Measurements from ENCODE around the gene SMARCD1.

SMARCD1 gene

GRCh38 chr12:50104417-50105366 is 19.6 kb downstream of the SMARCD1 start:
- no peak for DNase-seq (ENCODE audit: low spot score)

GRCh38 chr12:50105913-50106450 is 20.8 kb downstream of the SMARCD1 start:
- DNase-seq (ENCODE audit: low spot score) = no peak

- no peak for DNase-seq (ENCODE audit: low spot score)
Measured at GRCh38 chr12:50106907-50107306, 21.8 kb downstream of the SMARCD1 start.

- DNase-seq (ENCODE audit: low spot score) = no peak
Measured at GRCh38 chr12:50107416-50108268, 22.5 kb downstream of the SMARCD1 start.

- no peak for DNase-seq (ENCODE audit: low spot score)
Measured at GRCh38 chr12:50109319-50109718, 24.2 kb downstream of the SMARCD1 start.

GRCh38 chr12:50110127-50110761 is 25.1 kb downstream of the SMARCD1 start:
- no peak for DNase-seq (ENCODE audit: low spot score)

GRCh38 chr12:50110762-50111351 is 25.7 kb downstream of the SMARCD1 start:
- DNase-seq (ENCODE audit: low spot score) = no peak

- no peak for DNase-seq (ENCODE audit: low spot score)
Measured at GRCh38 chr12:50111395-50111692, 26.2 kb downstream of the SMARCD1 start.

- peak; percentile 100 for DNase-seq (ENCODE audit: low spot score)
Measured at GRCh38 chr12:50111693-50112455, 26.7 kb downstream of the SMARCD1 start, which contains the start of gene COX14. TSS of gene COX14 (plus strand) at chr12:50112236. CDS start at chr12:50120044, 7,808 bp downstream.

- no peak for DNase-seq (ENCODE audit: low spot score)
Measured at GRCh38 chr12:50112456-50113218, 27.5 kb downstream of the SMARCD1 start.

- no peak for DNase-seq (ENCODE audit: low spot score)
Measured at GRCh38 chr12:50117057-50117622, 32.0 kb downstream of the SMARCD1 start.

- DNase-seq (ENCODE audit: low spot score) = no peak
Measured at GRCh38 chr12:50119387-50119786, 34.2 kb downstream of the SMARCD1 start.

GRCh38 chr12:50120521-50120920 is 35.4 kb downstream of the SMARCD1 start:
- no peak for DNase-seq (ENCODE audit: low spot score)

GRCh38 chr12:50120953-50121352 is 35.8 kb downstream of the SMARCD1 start:
- no peak for DNase-seq (ENCODE audit: low spot score)

- DNase-seq (ENCODE audit: low spot score) = no peak
Measured at GRCh38 chr12:50121641-50122040, 36.5 kb downstream of the SMARCD1 start.

GRCh38 chr12:50123203-50123602 is 38.1 kb downstream of the SMARCD1 start:
- DNase-seq (ENCODE audit: low spot score) = no peak

- DNase-seq (ENCODE audit: low spot score) = no peak
Measured at GRCh38 chr12:50127546-50127945, 42.4 kb downstream of the SMARCD1 start.

GRCh38 chr12:50129290-50129689 is 44.1 kb downstream of the SMARCD1 start:
- DNase-seq (ENCODE audit: low spot score) = no peak

- peak; percentile 68 for DNase-seq (ENCODE audit: low spot score)
Measured at GRCh38 chr12:50132505-50133135, 47.5 kb downstream of the SMARCD1 start.

Measured in activated CD4-positive, alpha-beta T cell treated with anti-CD3 and anti-CD28 coated beads, Interleukin-2, Interleukin-4, amounts not matched to agents 100 ng/mL and 50 ng/mL, durations not matched to agents 16 hours and 8 hours (primary cell).